Measurements from ENCODE around the gene ATRX.

DNA sequence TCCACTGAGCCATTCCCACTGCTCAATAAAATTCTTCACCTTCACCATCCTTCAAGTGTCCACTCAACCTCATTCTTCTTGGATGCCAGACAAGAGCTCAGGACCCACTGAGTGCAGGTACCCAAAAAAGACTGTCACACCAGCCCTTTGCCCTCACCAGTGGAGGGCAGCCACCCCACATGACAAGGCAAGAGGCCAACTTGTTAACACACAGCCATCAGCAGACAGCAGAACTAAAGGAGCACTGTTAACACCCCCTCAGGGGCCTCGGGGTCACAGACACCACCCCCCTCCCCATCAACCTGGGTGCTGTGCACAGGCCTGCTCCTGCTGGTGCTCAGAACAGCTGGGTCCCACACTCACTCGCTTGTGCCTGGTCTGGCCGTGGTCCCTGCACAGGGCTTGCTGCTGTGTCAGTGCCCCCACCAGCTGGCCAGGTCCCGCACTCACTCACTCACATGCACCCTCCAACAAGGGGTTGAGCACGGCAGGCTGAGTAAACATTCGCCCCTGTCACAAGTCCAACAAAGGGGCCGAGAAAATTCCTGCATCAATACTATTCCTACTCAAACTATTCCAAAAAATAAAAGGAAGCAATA is 54.1 kb downstream of the ATRX start:
- TF ChIP-seq, protein P1, sequence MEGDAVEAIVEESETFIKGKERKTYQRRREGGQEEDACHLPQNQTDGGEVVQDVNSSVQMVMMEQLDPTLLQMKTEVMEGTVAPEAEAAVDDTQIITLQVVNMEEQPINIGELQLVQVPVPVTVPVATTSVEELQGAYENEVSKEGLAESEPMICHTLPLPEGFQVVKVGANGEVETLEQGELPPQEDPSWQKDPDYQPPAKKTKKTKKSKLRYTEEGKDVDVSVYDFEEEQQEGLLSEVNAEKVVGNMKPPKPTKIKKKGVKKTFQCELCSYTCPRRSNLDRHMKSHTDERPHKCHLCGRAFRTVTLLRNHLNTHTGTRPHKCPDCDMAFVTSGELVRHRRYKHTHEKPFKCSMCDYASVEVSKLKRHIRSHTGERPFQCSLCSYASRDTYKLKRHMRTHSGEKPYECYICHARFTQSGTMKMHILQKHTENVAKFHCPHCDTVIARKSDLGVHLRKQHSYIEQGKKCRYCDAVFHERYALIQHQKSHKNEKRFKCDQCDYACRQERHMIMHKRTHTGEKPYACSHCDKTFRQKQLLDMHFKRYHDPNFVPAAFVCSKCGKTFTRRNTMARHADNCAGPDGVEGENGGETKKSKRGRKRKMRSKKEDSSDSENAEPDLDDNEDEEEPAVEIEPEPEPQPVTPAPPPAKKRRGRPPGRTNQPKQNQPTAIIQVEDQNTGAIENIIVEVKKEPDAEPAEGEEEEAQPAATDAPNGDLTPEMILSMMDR (IDR thresholded peaks at IDR 0.05): no peak
- no peak for TF ChIP-seq POLR2A (IDR thresholded peaks at IDR 0.05)

Data from ovary (tissue), 3 donors.